Testis (tissue), 2 donors: Measurements from ENCODE around the gene PIM2.

ENCODE experiments used
- POLR2A ChIP-seq: fragments of 450-650 bp; IDR thresholded peaks from one replicate; pipeline ENCODE4 v1.6.1; 2017; ENCODE audit warnings: antibody characterized with exemption, mild to moderate bottlenecking, moderate library complexity
- TF ChIP-seq, protein P1 (sequence below), 3 experiments: fragments of 450-650 bp in 2 of 3; fragments of 200-600 bp in 1 of 3; sonication (generic) in 1 of 3; IDR thresholded peaks; one replicate each; pipeline ENCODE4 v1.5.1; 2016 to 2019; ENCODE audit warnings: antibody characterized with exemption in 3 of 3, mild to moderate bottlenecking in 2 of 3, moderate library complexity in 1 of 3

DNA sequence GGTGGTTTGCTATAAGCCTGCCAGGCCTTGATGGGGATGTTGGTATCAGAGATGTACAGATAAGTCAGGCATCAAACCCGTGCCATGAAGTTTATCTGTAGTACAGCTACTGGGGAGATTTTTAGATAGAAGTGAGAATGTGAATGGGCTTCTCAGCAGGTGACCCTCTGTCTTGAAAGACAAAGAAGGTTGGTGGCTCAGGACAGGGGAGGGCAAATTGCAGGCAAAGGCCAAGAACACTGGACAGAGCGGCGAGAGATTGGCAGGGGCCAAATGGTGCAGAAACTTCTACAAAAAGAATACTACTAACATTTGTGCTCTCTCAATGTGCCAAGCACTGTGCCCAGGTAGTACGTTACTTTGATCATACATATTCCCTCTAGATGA lies 1.9 kb upstream of the PIM2 start:
- TF ChIP-seq, protein P1, sequence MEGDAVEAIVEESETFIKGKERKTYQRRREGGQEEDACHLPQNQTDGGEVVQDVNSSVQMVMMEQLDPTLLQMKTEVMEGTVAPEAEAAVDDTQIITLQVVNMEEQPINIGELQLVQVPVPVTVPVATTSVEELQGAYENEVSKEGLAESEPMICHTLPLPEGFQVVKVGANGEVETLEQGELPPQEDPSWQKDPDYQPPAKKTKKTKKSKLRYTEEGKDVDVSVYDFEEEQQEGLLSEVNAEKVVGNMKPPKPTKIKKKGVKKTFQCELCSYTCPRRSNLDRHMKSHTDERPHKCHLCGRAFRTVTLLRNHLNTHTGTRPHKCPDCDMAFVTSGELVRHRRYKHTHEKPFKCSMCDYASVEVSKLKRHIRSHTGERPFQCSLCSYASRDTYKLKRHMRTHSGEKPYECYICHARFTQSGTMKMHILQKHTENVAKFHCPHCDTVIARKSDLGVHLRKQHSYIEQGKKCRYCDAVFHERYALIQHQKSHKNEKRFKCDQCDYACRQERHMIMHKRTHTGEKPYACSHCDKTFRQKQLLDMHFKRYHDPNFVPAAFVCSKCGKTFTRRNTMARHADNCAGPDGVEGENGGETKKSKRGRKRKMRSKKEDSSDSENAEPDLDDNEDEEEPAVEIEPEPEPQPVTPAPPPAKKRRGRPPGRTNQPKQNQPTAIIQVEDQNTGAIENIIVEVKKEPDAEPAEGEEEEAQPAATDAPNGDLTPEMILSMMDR (IDR thresholded peaks at IDR 0.05) = no peak
- TF ChIP-seq POLR2A = no peak
